Left kidney (tissue), 2 donors: ENCODE results near the gene SNX14. TPM values are rescaled to one million over a fixed set of nuclear protein-coding genes. Genes with fewer than 3 reads are reported as not detected.
"Not testable (repeated sequence)": the region's sequence is repeated elsewhere in the genome, so short reads cannot be mapped to it uniquely, and the experiment has no call there.

Experiments
- DNase-seq: peaks from one replicate; pipeline ENCODE4 v3.0.0-alpha.2; 2013
- polyA plus RNA-seq: library from polyadenylated mRNA; unstranded; fragments of 120-200 nt; gene quantifications from one replicate; pipeline ENCODE4 v1.2.1, GENCODE V29; 2013; ENCODE audit not compliant: insufficient read length

The SNX14 gene
- polyA plus RNA-seq, 1 donor, result 179 TPM

GRCh38 chr6:85594197-85594930, 706 bp upstream of the SNX14 start:
- DNase-seq, result peak; percentile 11

GRCh38 chr6:85592033-85592432, 1.6 kb downstream of the SNX14 start:
- no peak for DNase-seq

DNA sequence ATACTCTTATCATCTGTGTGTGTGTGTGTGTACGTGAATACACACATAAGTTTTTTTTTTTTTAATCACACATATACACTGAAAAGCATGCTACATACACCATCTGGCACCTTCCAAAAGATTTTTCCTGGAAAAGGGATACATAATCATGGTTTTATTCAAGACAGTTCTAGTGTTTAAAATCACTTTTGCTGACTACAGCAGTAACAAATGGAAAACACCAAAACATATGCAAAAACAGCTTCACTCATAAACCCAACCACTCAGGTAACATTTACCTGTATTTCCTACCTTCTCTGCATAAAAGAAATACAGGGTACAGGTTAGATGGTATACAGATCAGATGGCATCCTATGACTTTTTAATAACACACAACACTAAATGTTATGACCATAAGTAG, 2.5 kb downstream of the SNX14 start:
- no peak for DNase-seq

DNA sequence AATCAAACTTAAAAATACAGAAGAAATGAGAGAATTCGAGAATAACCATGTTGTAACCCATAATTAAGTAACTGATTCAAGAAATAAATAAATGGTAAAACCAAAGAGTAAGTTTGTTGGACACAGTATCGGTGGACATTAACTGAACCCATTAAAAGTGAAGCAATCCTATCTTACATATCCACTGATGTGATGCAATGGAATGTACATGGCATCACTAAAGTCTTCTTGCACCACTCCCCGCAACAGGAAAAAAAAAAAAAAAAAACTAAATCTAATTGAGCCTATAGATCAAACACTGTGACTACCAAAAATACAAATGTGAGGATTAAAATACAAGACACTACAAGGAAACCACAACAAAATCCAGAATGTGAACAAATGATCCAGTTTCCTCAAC, 7.9 kb downstream of the SNX14 start:
- no peak for DNase-seq

GRCh38 chr6:85582832-85583231, 10.8 kb downstream of the SNX14 start:
- DNase-seq, result not testable (repeated sequence)

- DNase-seq, result no peak
Measured at GRCh38 chr6:85581572-85581971, 12.1 kb downstream of the SNX14 start.

- no peak for DNase-seq
Measured at GRCh38 chr6:85580878-85581267, 12.8 kb downstream of the SNX14 start.

DNA sequence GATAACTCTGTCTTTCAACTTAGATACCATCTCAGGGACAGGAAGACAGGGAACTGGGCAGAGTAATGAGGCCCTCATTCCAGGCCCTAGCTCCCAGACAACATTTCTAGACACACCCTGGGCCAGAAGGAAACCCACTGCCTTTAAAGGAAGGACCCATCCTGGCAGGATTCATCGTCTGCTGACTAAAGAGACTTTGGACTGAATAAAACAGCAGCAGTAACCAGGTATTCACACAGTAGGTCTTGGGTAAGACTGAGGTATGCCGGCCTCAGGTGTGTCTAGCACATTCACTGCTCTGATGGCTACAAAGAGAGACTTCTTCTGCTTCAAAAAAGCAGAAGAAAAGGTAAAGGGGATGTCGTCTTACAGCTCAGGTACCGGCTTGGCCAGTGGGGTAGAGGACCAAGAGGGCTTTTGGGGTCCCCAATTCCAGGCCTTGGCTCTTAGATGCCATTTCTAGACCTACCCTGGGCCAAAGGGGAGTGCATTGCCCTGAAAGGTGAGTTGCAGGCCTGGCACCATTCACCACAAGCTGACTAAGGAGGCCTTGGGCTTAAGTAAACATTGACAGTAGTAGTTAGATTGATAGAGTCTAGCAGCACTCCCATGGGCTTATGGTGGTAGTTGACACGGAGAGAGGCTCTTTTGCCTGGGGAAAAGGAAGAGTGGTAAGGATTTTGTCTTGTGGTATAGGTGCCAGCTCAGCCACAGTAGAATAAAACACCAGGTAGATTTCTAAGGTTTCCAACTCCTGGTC, 13.4 kb downstream of the SNX14 start:
- no peak for DNase-seq

GRCh38 chr6:85579581-85579980, 14.1 kb downstream of the SNX14 start:
- no peak for DNase-seq

- no peak for DNase-seq
Measured at GRCh38 chr6:85576476-85576875, 17.2 kb downstream of the SNX14 start.

- DNase-seq, result no peak
Measured at GRCh38 chr6:85574932-85575598, 18.6 kb downstream of the SNX14 start.

GRCh38 chr6:85569323-85569722, 24.3 kb downstream of the SNX14 start:
- DNase-seq, result no peak

DNA sequence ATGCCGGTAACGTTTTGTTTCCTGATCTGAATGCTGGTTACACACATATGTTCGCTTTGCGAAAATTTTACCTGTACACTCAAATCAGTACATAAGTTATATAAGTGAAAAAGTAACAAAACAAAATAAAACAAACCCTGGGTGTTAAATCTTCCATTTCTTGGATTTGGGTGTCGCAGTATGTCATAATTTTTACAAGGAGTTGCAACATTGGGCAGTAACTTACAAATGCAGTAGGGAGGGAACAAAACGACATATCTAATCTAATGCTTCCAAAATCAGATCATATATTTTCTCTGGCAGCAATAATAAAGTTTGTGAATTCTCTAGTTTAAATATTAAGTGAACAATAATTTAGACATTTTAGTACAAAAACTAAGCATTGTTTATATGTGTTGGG, 25.2 kb downstream of the SNX14 start:
- DNase-seq, result no peak

GRCh38 chr6:85565736-85566135, 27.9 kb downstream of the SNX14 start:
- DNase-seq, result no peak

GRCh38 chr6:85564223-85564622, 29.4 kb downstream of the SNX14 start:
- not testable (repeated sequence) for DNase-seq

DNA sequence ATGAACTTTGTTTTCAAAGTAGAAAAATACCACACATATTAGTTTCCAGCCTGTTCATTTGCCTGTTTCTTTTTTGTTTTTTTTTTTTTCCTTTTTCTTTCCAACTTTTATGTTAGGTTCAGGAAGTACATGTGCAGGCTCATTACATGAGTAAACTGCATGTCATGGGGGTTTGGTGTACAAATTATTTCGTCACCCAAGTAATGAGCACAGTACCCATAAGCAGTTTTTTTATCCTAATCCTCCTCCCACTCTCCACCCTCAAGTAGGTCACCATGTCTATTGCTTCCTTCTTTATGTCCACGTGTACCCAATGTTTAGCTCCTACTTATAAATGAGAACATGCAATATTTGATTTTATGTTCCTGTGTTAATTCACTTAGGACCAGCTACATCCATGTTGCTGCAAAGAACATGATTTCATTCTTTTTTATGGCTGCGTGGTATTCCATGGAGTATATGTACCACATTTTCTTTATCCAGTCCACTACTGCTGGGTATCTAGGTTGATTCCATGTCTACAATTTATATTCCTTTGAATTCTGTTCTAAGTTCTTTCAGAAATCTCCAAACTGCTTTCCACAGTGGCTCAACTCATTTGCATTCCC, 31.8 kb downstream of the SNX14 start:
- no peak for DNase-seq

GRCh38 chr6:85556992-85557668, 36.5 kb downstream of the SNX14 start:
- DNase-seq, result no peak

GRCh38 chr6:85552652-85553051, 41.0 kb downstream of the SNX14 start:
- DNase-seq, result no peak

- DNase-seq, result no peak
Measured at GRCh38 chr6:85551264-85551663, 42.4 kb downstream of the SNX14 start.

- no peak for DNase-seq
Measured at GRCh38 chr6:85547719-85548118, 45.9 kb downstream of the SNX14 start.

DNA sequence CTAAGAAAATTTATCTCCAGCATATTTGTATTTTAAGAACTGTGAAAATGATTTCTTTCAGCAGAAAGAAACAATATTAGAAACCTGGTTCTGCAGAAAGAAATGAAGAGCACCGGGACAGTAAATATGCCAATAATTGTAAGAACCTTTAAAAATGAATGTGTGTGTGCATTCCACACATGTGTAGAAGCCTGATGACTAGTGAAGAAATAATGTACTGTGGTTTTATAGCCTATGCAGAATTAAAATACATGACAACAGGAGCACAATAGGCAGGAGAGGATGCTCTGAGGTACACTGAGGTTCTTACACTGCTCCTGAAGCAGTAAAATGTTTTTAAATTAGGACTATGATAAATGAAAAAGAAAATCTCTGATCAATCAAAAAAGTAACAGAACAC, 48.9 kb downstream of the SNX14 start:
- DNase-seq, result no peak

DNA sequence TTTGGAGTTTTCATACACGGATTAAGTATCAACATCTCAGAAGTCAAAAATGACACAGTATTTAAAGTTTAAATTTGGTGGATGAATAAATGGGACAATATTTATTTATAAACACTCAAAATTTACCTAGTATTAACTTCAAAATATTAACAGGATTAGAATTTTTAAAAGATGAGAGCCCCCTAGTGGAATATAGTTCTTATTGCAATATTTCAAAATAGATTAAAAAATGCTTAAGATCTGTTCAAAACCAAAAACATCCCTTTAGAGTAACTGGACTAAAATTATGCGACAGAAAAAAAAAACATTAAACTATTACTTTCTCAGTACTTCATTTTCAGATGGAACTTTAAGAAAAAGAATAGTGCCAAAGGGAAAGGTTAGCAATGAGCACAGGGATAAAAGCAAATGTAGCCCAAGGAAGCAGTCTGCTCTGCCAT, 56.6 kb downstream of the SNX14 start:
- no peak for DNase-seq
